HG03575 (cell line): ENCODE data around the gene CSRP1.

Experiments used
- ATAC-seq: cut with Tn5 transposase; IDR thresholded peaks from one replicate; pipeline ENCODE4 v1.9.1; 2021; ENCODE audit not compliant: unreplicated experiment, insufficient number of reproducible peaks, low FRiP score; ENCODE audit errors: extremely low read depth

CSRP1 gene

DNA sequence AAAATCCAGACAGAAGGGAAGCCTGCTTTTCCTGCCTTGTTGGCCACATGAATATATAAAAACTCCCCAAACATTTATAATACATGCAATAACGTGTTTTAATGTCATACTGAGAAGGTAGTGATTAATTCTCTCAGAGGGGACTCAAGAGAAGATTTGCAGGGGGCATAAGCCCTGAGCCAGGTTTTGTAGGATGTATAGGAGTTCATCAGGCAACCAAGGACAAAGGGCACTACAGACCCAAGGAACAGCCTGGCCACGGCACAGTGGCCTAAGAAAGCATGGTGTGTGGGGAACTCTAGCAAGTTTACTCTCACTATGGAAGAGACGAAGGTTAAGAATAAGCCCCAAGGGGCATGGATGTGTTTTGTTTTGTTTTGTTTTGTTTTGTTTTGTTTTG lies 70.0 kb downstream of the CSRP1 start:
- no peak for ATAC-seq

DNA sequence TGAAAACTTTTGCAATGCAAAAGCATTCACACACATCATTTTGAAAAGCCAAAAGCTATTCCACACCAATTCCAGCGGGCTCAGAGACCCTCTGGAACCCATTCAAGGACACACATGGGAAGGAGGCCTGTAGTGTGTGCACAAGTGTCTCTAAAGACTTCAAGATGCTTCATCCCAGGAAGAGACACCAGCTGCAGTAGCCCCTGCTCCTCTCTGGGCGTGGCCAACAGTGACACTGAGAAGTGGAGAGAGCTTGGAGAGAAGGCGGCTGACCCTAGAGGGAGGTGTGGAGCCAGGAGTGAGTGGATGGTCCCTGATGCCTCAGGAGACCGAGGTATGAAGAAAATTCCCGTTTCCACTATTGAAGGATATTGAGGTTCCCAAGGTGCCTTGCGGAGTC lies 70.5 kb downstream of the CSRP1 start:
- ATAC-seq: no peak

- ATAC-seq: no peak
Observed at GRCh38 chr1:201434266-201434665, 72.7 kb downstream of the CSRP1 start.

GRCh38 chr1:201433609-201434008 lies 73.3 kb downstream of the CSRP1 start:
- ATAC-seq: no peak
